ENCODE results near the gene CACNB4.

The CACNB4 gene

DNA sequence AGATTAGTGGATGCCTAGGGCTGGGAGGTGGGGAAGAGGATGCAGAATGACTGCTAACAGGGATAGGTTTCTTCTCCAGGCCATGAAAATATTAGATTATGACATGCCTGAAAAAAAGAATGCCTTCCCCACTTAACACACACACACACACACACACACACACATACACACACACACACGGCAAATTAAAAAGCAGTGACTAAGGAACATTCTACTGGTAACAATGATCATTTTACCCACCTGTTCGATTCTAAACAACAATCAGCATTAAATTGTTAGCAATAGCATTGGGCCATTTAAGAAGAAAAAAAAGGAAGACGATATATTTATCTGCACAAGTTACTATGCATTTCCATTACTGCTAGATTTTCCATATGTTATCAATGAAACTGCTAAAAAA, 10.8 kb downstream of the CACNB4 start:
- no peak for DNase-seq

DNA sequence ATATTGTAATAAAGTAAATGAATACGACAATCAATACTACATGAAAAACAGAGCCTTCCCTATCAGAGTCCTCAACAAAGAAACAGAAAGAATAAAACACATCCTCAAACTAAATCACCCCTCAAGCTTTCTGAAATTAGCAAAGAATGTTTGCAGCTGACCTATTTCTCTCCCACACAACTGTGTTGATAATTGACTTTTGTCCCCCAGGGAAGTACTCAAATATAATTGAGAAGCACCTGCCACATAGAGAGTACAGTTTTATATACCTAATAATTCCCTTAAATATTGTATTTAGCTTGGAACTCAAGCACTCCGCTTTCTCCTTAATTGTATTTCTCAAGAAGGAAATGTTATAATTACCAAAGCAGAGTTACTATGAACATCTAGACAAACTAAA, 12.6 kb downstream of the CACNB4 start:
- DNase-seq: no peak

DNA sequence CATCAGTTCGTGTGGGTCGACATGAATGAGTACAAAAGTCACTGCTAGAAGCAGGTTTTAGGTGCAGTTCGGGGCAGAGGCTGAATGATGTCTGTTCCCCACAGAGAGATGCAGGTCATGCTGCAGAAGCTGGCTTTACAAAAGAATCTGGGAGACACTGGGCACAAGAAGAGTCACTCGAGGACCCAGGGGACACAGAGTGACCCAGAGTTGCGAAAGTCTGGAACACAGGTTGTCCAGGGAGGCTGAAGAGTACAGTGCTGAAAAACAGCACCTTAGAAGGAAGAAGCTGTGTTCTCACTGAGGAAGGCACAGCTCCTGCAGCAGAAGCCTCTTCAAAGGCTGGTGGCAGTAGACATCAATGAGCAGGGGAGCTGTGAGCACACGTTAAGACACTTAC, 14.8 kb downstream of the CACNB4 start:
- no peak for DNase-seq

DNA sequence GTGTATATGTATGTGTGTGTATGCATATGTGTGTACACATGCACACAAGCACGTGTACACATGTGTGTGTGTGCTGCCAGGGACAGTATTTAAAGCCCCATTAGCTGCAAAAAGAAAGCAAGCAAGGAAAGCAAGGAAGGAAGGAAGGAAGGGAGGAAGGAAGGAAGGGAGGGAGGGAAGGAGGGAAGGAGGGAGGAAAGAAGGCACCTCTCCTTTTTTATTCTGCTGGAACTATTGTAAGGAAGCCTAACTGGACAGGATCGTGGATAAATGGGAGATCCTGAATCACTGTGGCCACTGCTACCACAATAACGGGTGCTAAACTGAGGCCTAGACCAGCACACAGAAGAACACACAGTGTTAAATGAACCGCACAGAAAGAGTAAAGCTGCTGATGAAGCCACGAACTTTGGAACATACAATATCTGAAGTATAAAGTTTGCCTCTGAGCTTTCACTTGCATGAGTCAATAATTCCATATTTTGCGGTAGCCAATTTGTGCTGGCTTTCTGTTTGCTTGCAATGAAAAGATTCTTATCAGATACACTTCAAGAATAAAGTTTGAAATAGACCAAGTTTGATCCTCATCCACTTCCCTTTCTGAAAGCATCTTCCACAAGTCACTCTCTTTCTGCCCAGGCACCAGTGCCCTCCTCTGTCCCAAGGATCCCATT, 15.5 kb downstream of the CACNB4 start:
- DNase-seq: no peak

DNA sequence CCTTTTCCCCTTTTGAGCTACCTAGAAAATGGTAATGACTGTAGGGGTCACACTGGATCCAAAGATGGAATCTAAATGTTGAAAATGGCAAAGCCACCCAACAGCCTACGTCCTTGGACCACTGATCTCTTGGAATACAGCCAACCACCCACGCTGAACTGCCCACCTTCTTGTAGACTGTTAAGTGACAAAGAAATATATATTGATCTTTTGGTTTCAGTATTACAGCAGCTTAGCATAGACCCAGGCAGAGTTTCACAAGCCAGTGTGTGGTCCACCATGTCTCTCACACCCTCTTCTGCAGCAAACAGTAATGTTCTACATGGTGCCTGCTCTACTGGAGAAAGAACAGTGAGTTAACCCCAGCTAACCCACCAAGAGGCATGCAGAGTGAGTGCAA, 20.2 kb downstream of the CACNB4 start:
- no peak for DNase-seq

DNA sequence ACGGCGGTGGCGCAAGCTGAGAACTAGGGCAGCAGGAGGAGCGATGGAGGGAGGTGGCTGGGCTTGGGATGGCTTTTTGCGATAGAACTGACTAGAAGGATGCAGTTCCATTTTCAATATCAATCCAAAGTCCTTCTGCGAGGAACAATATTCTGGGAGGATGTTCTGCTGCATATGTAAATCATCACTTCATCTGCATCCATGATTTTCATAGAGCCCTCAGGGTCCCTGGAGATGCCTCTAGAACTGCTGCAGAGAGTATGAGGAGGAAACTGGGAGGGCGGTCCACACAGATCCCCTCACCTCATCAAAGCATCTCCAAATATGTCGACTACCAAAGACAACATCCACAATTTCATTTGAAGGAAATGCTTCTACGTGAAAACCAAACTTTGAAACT, 20.8 kb downstream of the CACNB4 start:
- no peak for DNase-seq

DNA sequence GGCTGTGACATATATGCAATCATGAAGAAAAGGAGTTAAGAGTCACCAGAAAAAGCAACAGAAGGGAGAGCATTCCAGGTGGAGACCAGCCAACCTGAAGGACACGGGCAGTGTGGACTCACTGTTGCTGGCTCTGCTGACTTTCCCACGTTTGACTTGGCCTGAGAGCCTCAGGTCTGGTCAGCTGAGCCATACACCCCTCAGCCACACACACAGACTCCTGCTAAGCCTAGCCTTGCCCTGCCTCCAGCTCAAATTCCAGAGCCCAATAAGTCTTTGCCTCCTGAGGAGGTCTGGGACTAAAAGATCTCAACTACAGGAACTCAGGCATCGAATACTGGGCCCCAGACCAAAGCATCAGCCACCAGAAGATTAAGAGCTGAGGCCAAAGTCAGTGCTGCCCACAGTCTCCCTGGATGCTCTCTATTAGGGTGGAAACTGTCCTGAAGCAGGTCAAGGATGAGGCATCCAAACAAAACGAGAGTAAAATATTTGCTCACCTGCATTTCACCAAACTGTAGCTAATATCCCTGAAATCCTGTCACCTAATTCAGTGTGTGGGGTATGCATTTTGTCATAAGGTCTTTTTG, 23.3 kb downstream of the CACNB4 start:
- no peak for DNase-seq

DNA sequence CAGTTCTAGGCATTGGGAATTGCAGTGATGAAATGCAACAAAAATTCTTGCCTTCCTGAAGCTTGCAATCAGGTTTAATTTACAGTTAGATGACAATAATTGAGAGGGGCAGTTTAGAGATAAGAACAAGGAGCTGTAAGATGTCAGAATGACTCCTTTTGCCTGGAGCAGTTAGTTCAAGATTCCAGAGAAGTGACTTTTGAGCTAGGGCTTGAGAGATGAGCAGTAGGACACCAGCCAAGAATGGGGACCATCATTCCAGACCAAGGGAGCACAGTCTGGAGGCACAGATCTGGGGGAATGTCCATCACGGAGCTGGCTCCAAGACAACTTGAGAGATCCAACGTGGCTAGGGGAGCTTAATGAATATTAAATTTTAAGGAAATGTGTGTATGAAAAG, 26.8 kb downstream of the CACNB4 start:
- DNase-seq: no peak

DNA sequence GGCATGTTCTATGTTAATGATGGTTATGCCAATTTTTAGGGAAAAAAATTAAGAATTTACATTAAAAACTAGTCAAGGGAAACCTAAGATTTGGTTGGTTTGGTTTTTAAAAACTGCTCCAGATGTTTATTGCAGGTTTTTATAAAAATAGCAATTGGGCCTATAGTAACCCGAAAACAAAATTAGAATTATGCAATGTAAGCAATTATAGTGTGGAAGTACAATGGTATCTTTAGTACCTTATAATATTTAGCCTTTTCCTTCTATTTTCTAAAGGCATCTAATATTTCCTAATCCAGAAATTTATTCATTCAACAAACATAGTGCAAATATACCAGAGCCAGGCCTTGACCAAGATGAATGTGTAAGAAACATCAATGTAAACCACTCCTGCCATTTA, 27.3 kb downstream of the CACNB4 start:
- DNase-seq: no peak

DNA sequence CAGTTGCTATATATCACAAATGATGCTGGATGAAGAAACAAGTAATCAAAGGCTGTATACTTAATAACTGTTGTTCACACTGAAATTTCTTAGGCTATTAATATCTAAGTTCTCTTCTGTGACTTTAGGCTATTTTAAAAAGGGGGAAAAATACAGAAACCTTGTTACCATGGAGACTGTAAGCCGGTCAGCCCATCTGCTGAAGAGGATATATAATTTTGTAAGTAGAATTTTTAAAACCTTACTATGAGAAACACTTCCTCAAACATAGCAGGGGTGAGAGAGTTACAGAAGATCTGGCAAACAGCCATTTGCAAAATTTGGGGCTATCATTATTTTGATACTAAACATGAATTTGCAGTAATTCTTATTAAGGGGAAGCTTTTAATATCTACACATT, 27.8 kb downstream of the CACNB4 start:
- peak in 3 of 4 experiments; percentile 15 to 54 (median 44) for DNase-seq

DNA sequence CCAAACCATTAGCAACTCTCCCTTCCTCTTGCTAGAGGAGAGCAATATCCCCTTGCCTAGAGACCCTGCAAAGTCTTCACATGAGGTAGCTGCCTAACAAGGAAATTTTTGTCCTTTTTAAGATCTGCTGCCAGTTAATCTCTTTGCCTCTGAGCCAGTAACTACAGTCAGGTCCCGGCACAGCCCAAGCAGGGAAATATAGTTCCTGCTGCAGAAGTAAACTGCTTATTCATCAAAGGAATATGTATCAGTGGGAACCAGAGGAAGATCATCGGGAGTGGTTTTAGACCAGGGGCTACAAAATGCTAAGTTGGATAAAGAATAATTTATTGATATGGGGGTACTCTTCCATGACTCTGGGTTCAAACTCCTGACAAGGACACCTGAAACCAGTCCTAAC, 30.6 kb downstream of the CACNB4 start:
- no peak for DNase-seq

DNA sequence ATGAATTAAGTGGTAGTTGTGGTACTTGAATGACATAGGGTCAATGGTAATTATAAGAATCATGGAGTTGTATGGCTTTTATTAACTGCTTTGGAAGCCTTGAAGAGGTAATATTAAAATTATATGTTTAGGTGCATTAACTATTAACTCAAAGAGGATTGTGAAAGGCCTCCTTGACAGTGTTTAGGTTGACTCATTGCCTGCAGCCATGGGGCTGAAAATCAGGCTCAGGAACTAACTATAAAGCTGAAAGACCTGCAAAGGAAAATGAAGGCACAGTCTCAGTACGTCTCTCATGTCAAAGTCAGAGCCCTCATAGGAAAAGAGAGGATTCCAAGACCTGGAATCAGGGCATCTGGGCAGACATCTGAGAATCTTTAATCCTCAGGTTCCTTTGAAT, 31.0 kb downstream of the CACNB4 start:
- DNase-seq: no peak

DNA sequence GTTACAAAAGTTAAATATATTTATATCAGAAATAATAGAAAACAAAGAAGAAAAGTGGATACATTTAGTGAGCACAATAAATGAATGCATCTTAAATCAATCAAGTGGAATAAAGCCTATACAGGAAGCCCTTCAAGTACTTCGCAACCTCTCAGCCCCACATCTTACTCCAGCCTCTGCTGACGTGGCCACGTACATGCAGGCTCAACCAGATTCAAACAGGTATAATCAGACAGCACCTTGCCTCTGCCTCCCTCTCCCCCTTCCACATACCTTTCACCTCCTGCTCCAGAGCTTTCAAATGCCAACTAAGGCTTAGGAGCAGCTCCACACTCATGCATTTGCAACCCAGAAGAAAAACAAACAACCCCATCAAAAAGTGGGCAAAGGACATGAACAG, 32.9 kb downstream of the CACNB4 start:
- no peak for DNase-seq

DNA sequence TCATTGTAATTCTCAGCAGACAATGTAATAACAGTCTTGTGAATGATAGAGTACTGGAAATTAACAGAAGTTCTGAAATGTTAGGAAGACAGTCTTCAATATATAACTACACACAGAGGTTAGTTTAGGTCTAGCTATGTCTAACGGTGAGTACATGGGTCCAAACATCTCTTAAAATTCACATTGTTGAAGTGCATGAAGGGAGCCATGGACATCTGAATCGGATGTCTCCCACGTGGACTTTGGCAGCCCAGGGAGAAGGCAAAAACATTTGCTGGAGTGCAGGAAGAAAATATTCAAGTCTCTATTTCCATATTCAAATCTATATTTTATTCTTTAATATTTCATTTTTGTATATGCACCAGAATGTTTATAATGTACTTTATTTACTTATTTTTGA, 34.8 kb downstream of the CACNB4 start:
- no peak for DNase-seq

DNA sequence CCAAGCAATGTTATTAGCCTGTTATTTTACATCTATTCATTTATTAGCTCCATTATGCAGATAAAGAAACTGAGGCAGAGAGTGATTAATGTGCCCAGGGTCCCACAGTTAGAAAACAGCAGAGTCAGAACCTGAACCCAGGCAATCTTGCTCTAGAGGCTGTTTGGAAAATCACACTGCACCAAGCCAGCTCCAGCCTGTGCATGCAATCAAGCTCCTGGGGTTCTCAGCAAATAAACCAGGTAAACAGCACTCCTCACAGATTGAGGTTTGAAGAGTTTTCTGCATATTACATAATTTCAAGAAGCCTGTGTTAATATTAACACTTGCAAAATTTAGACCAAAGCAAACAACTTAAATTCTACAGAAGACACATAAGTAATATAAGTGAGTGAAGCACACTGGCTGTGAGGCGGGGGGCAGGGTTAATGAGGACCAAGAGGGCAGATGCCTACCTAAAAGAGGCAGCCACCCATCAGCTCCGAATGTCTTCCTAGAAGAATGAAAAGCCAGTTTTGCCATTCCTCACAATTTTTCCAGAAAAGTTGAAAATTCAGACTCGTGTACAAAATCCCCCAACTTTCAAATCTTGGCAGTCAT, 35.4 kb downstream of the CACNB4 start:
- DNase-seq: no peak

DNA sequence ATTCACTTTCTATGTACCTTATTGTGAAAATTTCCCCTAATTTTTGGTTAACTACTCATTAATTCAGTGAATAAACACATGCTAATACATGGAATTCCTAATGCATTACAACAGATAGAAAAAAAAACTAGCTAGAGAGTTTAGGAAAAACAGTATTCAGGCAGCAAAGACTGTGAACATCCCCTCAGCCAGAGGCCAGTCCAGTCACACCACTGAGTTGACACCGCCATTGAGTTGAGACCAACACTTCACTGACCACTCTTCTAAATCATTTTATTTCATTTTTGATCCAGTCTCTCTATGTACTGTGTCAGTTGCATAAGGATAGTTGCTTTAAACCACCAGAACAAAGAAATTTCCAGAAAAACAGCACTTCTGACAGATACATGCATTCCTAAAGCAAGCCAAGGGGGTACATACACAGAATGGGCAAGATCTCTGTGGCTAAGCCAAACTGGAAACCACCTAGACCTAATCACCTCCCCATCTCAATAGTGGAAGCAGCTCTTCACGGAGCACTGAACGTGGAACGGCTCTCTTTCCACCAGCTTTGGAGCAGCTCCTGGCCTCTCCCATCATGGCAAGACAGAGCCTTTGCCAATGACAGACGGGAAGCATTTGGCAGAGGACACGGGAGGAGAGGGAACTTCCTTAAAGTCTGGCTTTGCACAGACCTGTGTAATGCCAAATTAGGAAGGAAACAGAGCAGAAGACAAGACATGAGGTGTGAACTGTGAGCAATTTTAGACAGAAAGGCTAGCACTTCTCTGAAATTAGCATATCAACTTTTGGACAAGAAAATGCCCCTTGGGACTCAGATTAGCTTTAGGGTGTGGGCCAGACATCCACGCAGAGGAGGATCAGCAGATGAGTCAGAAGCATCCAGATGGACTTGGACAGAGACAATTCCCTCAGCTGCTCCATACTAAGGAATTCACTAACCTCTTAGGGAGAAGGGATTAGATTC, 36.4 kb downstream of the CACNB4 start:
- peak in 3 of 4 experiments; percentile 38 to 48 (median 43) for DNase-seq

DNA sequence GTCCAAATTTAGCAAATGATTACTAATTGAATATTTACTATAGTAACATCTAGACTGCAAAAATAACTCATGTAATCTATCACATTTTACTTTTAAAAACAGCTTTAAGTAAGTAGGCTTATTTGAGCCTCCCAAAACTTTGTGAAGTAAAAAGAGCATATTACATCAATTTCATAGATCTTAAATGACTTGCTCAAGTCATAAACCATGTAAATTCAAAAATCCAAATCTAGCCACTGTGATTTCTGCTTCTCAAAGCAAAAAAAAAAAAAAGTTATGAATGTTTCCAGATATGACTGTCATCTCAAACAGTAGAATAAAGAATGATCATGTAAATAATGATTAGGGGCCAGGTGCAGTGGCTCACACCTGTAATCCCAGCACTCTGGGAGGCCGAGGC, 37.5 kb downstream of the CACNB4 start:
- no peak for DNase-seq

DNA sequence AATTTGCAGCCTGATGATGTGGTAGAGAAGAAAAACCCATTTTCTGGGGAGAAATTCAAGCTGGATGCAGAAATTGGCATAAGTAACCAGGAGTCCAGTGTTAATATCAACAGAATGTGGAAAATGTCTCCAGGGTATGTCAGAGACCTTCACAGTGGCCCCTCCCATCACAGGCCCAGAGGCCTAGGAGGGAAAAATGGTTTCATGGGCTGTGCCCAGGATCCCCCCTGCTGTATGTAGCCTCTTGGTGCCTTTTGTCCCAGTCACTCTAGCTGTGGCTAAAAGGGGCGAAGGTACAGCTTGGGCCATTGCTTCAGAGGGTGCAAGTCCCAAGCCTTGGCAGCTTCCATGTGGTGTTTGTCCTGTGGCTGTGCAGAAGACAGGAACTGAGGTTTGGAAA, 40.2 kb downstream of the CACNB4 start:
- DNase-seq: no peak

DNA sequence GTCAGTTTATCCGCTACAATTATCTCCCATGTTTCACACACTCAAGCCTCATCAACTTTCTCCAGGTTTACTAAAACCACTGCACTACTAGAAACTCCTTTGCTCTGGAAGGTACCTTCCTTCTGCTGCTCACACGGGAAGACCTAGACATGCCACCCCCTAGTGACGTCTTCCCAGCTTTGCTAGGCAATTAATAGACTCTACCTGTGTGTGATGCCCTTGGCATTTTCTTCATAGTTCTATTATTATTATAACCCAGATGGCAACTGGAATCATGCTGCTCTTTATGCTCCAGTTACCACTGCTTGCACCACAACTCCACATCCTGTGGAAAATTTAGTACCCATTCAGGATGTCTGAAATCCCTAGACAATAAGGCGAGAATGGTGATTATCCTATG, 42.4 kb downstream of the CACNB4 start:
- no peak for DNase-seq

DNA sequence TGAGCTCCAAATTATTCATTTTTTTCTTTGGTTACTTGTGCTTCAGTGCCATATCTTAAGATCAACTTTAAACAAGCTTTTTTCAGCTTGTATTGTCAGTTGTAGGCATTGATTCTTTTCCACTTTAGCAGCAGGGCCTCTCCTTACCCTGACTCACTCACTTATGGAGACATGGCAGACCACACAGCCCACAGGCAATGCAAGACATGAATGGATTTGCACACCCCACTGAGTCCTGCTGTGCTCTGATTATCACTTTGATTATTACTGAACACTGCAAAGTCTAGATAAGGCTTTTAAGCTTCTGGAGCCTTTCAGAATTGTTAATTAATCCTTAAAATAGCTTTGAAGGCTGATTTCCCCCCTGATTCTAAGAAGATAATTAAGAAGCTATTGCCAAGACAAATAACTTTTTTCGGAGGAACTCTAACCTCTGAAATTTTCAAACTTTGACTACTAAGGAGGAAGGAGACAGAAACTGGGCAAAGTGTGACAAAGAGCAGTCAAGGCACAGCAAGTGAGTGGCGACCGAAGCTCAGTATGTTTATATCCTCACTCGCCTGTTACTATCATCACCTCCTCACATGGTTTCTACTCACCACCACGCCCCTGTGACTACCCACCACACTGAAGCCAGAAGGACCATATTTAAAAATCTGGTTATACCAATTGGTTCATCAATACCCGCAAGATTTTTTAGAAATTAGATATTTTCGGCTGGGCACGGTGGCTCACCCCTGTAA, 43.3 kb downstream of the CACNB4 start:
- DNase-seq: peak in 2 of 4 experiments; percentile 23 to 46

DNA sequence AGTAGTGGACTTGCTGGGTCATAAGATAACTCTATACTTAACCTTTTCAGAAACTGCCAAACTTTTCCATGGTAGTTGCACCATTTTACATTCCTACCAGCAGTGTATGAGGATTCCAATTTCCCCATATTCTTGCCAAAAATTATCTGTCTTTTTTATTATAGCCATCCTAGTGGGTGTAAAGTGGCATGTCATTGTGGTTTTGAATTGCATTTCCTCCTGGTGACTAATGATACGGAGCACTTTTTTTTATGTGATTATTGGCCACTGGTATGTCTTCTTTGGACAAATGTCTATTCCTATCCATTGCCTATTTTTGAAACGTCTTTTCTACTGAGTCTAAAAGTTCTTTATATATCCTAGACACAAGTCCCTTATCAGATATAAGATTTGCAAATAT, 44.3 kb downstream of the CACNB4 start:
- peak; percentile 27 to 84 (median 54) for DNase-seq

DNA sequence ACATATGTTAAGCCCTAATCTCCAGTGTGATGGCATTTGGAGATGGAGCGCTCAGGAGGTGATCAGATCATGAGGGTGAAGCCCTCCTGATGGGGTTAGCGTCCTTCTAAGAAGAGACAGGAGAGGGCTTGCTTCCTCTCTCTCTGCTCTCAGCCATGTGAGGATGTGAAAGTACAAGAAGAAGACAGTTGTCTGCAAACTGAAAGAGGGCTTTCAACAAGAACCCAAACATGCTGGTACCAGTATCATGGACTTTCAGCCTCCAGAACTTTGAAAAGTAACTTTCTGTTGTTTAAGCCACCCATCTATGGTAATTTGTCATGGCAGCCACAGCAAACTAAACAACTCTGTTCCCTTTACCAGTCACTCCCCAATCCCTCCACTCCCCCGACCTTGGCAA, 47.4 kb downstream of the CACNB4 start:
- DNase-seq: peak in 3 of 4 experiments; percentile 30 to 55 (median 46)

Data from suppressor macrophage (primary cell).